Neutrophil (primary cell): ENCODE measurements around the gene FHIP1A.

Experiments
- H3K27ac ChIP-seq: fragments of 200-600 bp; sonication (generic); 2 replicates; pipeline ENCODE4 v1.5.1; 2016; ENCODE audit warnings: mild to moderate bottlenecking, moderate library complexity
- H3K27me3 ChIP-seq: fragments of 200-600 bp; sonication (generic); 2 replicates; pipeline ENCODE4 v1.6.0; 2016; ENCODE audit warnings: mild to moderate bottlenecking
- H3K36me3 ChIP-seq: fragments of 200-600 bp; sonication (generic); 2 replicates; pipeline ENCODE4 v1.5.1; 2017
- H3K4me1 ChIP-seq, 2 experiments: fragments of 200-600 bp in 1 of 2; sonication (generic) in 1 of 2; 1 replicate in 1 of 2; 2 replicates in 1 of 2; pipeline versions ENCODE4 v1.5.1 to v1.6.1; 2013 to 2016; ENCODE audit warnings: low read depth in 1 of 2, low read length in 1 of 2, mild to moderate bottlenecking in 1 of 2, moderate library complexity in 1 of 2; ENCODE audit not compliant: control insufficient read depth in 1 of 2, insufficient read depth in 1 of 2
- H3K4me3 ChIP-seq, 2 experiments: fragments of 200-600 bp in 1 of 2; sonication (generic) in 1 of 2; 1 replicate in 1 of 2; 2 replicates in 1 of 2; pipeline ENCODE4 v1.5.1; 2013 to 2016; ENCODE audit warnings: low read depth in 1 of 2, low read length in 1 of 2, mild to moderate bottlenecking in 1 of 2, moderate library complexity in 1 of 2
- H3K9me3 ChIP-seq: fragments of 200-600 bp; sonication (generic); 2 replicates; pipeline ENCODE4 v1.5.1; 2016
- CTCF ChIP-seq: fragments of 200-600 bp; sonication (generic); IDR thresholded peaks from 2 replicates; pipeline ENCODE4 v1.5.1; 2016; ENCODE audit warnings: antibody characterized with exemption

FHIP1A gene

GRCh38 chr4:151443752-151444151 is 34.8 kb downstream of the FHIP1A start:
- H3K4me1 ChIP-seq: peaks cover 0 to 3% of the 10 kb centered on the region in 2 experiments

GRCh38 chr4:151446208-151446607 is 37.2 kb downstream of the FHIP1A start:
- Histone ChIP-seq H3K4me1 (no peaks in the 10 kb centered on the region), H3K27me3 (no peaks in the 10 kb centered on the region), H3K36me3 (no peaks in the 10 kb centered on the region), H3K4me3 (no peak overlapping the region), H3K27ac (no peak overlapping the region), H3K9me3 (no peaks in the 10 kb centered on the region)
- no peak for TF ChIP-seq CTCF

More at GRCh38 chr4:151443752-151444151, 34.8 kb downstream of the FHIP1A start:
- Histone ChIP-seq H3K4me3 (no peak overlapping the region), H3K9me3 (no peaks in the 10 kb centered on the region), H3K27me3 (no peaks in the 10 kb centered on the region), H3K36me3 (no peaks in the 10 kb centered on the region), H3K27ac (no peak overlapping the region)
- TF ChIP-seq CTCF: no peak

- no peaks in the 10 kb centered on the region for H3K36me3 ChIP-seq
- H3K27me3 ChIP-seq: peaks cover 10% of the 10 kb centered on the region
- H3K4me1 ChIP-seq: no peaks in the 10 kb centered on the region
- no peak for TF ChIP-seq CTCF
- H3K4me3 ChIP-seq: no peak overlapping the region
- H3K27ac ChIP-seq: no peak overlapping the region
- no peaks in the 10 kb centered on the region for H3K9me3 ChIP-seq
These were observed 45.5 kb downstream of the FHIP1A start for GRCh38 chr4:151454513-151454912.

- H3K4me1 ChIP-seq: no peaks in the 10 kb centered on the region
- H3K27me3 ChIP-seq: peaks cover 12% of the 10 kb centered on the region
- no peak overlapping the region for H3K27ac ChIP-seq
- H3K9me3 ChIP-seq: no peaks in the 10 kb centered on the region
- TF ChIP-seq CTCF: no peak
- no peak overlapping the region for H3K4me3 ChIP-seq
- H3K36me3 ChIP-seq: no peaks in the 10 kb centered on the region
These were observed 46.2 kb downstream of the FHIP1A start for GRCh38 chr4:151455212-151455611.

GRCh38 chr4:151458148-151458547 is 49.2 kb downstream of the FHIP1A start:
- H3K36me3 ChIP-seq: no peaks in the 10 kb centered on the region
- no peak for TF ChIP-seq CTCF
- H3K27me3 ChIP-seq: peaks cover 16% of the 10 kb centered on the region
- no peak overlapping the region for H3K27ac ChIP-seq
- H3K4me3 ChIP-seq: no peak overlapping the region
- no peaks in the 10 kb centered on the region for H3K4me1 ChIP-seq
- no peaks in the 10 kb centered on the region for H3K9me3 ChIP-seq
